H1 (cell line): ENCODE data around the gene PXK. TPM values are rescaled to one million over a fixed set of nuclear protein-coding genes. Genes with fewer than 3 reads are reported as not detected.

Experiments used
- CTCF ChIA-PET: fragments of 300-600 bp; sonication (Branson Sonifier 250); formaldehyde crosslinking; loops from one replicate; lab custom pipeline; 2021; ENCODE audit not compliant: partially characterized antibody; lab: Charles Lee
- POLR2A ChIA-PET: fragments of 300-600 bp; sonication (Branson Sonifier 250); formaldehyde crosslinking; loops from one replicate; lab custom pipeline; 2021; ENCODE audit warnings: inconsistent platforms; ENCODE audit not compliant: partially characterized antibody; lab: Charles Lee
- DNase-seq, 2 experiments: peaks; one replicate each; pipeline versions ENCODE4 v3.0.0 to v3.0.0-alpha.2; 2010 to 2022; ENCODE audit warnings: low spot score in 2 of 2, low read depth in 1 of 2, mixed read lengths in 1 of 2
- FAIRE-seq: peaks from 2 replicates; lab custom pipeline; 2011; peaks lifted over from hg19 to GRCh38; lab: Jason Lieb, UNC
- H2AFZ ChIP-seq: 2 replicates; pipeline ENCODE4 v1.8.1; 2012; ENCODE audit warnings: low read length, inconsistent platforms
- H2AK5ac ChIP-seq: 2 replicates; pipeline ENCODE4 v1.6.1; 2013; ENCODE audit warnings: low read depth, low read length
- H2BK120ac ChIP-seq: replicated peaks from 2 replicates; pipeline ENCODE3; 2013; ENCODE audit warnings: low read depth, low read length, inconsistent platforms
- H2BK12ac ChIP-seq: 2 replicates; pipeline ENCODE4 v1.6.1; 2013; ENCODE audit warnings: low read depth, low read length
- H2BK15ac ChIP-seq: 2 replicates; pipeline ENCODE4 v1.6.1; 2013; ENCODE audit warnings: low read length
- H2BK20ac ChIP-seq: 2 replicates; pipeline ENCODE4 v1.6.1; 2013; ENCODE audit warnings: low read length
- H2BK5ac ChIP-seq: 2 replicates; pipeline ENCODE4 v1.6.1; 2013; ENCODE audit warnings: low read depth, low read length
- H3K14ac ChIP-seq: 2 replicates; pipeline ENCODE4 v1.6.1; 2013; ENCODE audit warnings: inconsistent platforms; ENCODE audit not compliant: insufficient read length
- H3K18ac ChIP-seq: 2 replicates; pipeline ENCODE4 v1.6.1; 2013; ENCODE audit warnings: low read length; ENCODE audit errors: extremely low read depth
- H3K23ac ChIP-seq: 2 replicates; pipeline ENCODE4 v1.6.1; 2013; ENCODE audit warnings: inconsistent platforms; ENCODE audit not compliant: insufficient read length
- H3K23me2 ChIP-seq: 2 replicates; pipeline ENCODE4 v1.6.1; 2013; ENCODE audit warnings: low read depth, low read length
- H3K27ac ChIP-seq: 2 replicates; pipeline ENCODE4 v1.6.1; 2011; ENCODE audit warnings: low read depth, low read length, inconsistent platforms
- H3K27me3 ChIP-seq, 4 experiments: replicated peaks in 1 of 4; 1 replicate in 1 of 4; 2 replicates in 3 of 4; pipeline versions ENCODE4 v1.6.1 to v1.8.1; 2011 to 2013; ENCODE audit warnings: low read length in 3 of 4, mild to moderate bottlenecking in 3 of 4, inconsistent platforms in 2 of 4, mixed read lengths in 2 of 4, moderate library complexity in 1 of 4; ENCODE audit not compliant: control insufficient read depth in 3 of 4, insufficient read depth in 3 of 4; ENCODE audit errors: extremely low read depth in 1 of 4
- H3K36me3 ChIP-seq, 4 experiments: 2 replicates each; pipeline versions ENCODE4 v1.6.1 to v1.8.1; 2011 to 2013; ENCODE audit warnings: mild to moderate bottlenecking in 4 of 4, low read length in 3 of 4, moderate library complexity in 2 of 4, control low read depth in 1 of 4, inconsistent platforms in 1 of 4; ENCODE audit not compliant: insufficient read depth in 4 of 4, control insufficient read depth in 2 of 4
- H3K4ac ChIP-seq: replicated peaks from 2 replicates; pipeline ENCODE3; 2013; ENCODE audit warnings: low read length, low read depth, mixed read lengths, inconsistent platforms; ENCODE audit not compliant: insufficient read length
- H3K4me1 ChIP-seq, 4 experiments: replicated peaks in 1 of 4; 1 replicate in 1 of 4; 2 replicates in 3 of 4; pipeline versions ENCODE4 v1.6.1 to v1.8.1; 2011 to 2013; ENCODE audit warnings: low read length in 3 of 4, inconsistent platforms in 2 of 4, mixed read lengths in 1 of 4; ENCODE audit not compliant: insufficient read depth in 4 of 4, control insufficient read depth in 3 of 4
- H3K4me2 ChIP-seq, 2 experiments: 2 replicates each; pipeline versions ENCODE4 v1.6.1 to v1.8.1; 2011 to 2013; ENCODE audit warnings: low read depth in 2 of 2, low read length in 2 of 2, control low read depth in 1 of 2, inconsistent platforms in 1 of 2, mild to moderate bottlenecking in 1 of 2; ENCODE audit not compliant: insufficient read depth in 1 of 2
- H3K4me3 ChIP-seq, 4 experiments: fragments of 200-600, 300-600 bp in 1 of 4; sonication (generic), shearing (Covaris generic), sonication (Bioruptor Twin) in 1 of 4; 2 replicates each; pipeline versions ENCODE4 v1.5.1 to v1.8.1; 2011 to 2016; ENCODE audit warnings: low read length in 4 of 4, low read depth in 3 of 4, control low read depth in 2 of 4, inconsistent platforms in 2 of 4, mild to moderate bottlenecking in 2 of 4, mixed read lengths in 1 of 4, moderate library complexity in 1 of 4; ENCODE audit not compliant: insufficient read depth in 2 of 4; ENCODE audit errors: extremely low read depth in 1 of 4
- H3K56ac ChIP-seq: replicated peaks from 2 replicates; pipeline ENCODE3; 2013; ENCODE audit warnings: low read depth, mild to moderate bottlenecking, mixed read lengths, low read length, inconsistent platforms; ENCODE audit not compliant: insufficient read length
- H3K79me1 ChIP-seq: 2 replicates; pipeline ENCODE4 v1.6.1; 2013; ENCODE audit warnings: low read depth, low read length, control low read depth
- H3K79me2 ChIP-seq, 2 experiments: 2 replicates each; pipeline versions ENCODE4 v1.6.1 to v1.8.1; 2012 to 2013; ENCODE audit warnings: low read length in 2 of 2, mild to moderate bottlenecking in 2 of 2, inconsistent platforms in 1 of 2; ENCODE audit not compliant: insufficient read depth in 2 of 2, control insufficient read depth in 1 of 2
- H3K9ac ChIP-seq, 4 experiments: replicated peaks in 1 of 4; 1 replicate in 1 of 4; 2 replicates in 3 of 4; pipeline versions ENCODE4 v1.6.1 to v1.8.1; 2011 to 2013; ENCODE audit warnings: low read depth in 3 of 4, low read length in 3 of 4, control low read depth in 2 of 4, mild to moderate bottlenecking in 2 of 4, moderate library complexity in 2 of 4, inconsistent platforms in 1 of 4; ENCODE audit errors: extremely low read depth in 1 of 4
- H3K9me3 ChIP-seq, 2 experiments: 2 replicates each; pipeline versions ENCODE4 v1.6.1 to v1.8.1; 2012 to 2013; ENCODE audit warnings: mild to moderate bottlenecking in 2 of 2, moderate library complexity in 2 of 2, control low read depth in 1 of 2, inconsistent platforms in 1 of 2, low read depth in 1 of 2, low read length in 1 of 2, mixed read lengths in 1 of 2; ENCODE audit not compliant: insufficient read depth in 2 of 2
- H4K20me1 ChIP-seq, 2 experiments: replicated peaks in 1 of 2; 2 replicates each; pipeline versions ENCODE3 to v1.8.1; 2011 to 2013; ENCODE audit warnings: inconsistent platforms in 2 of 2, low read length in 2 of 2, mild to moderate bottlenecking in 1 of 2; ENCODE audit not compliant: insufficient read depth in 2 of 2, control insufficient read depth in 1 of 2
- H4K5ac ChIP-seq: 2 replicates; pipeline ENCODE4 v1.6.1; 2013; ENCODE audit warnings: low read length, low read depth, mixed read lengths, inconsistent platforms; ENCODE audit not compliant: insufficient read length
- H4K8ac ChIP-seq: 2 replicates; pipeline ENCODE4 v1.8.0; 2013; ENCODE audit warnings: mild to moderate bottlenecking, moderate library complexity, low read length, inconsistent platforms; ENCODE audit not compliant: insufficient read depth; ENCODE audit errors: extremely low read depth
- H4K91ac ChIP-seq: replicated peaks from 2 replicates; pipeline ENCODE3; 2013; ENCODE audit warnings: low read length, mixed read lengths, inconsistent platforms; ENCODE audit not compliant: insufficient read length
- CTCF ChIP-seq, 3 experiments: IDR thresholded peaks; 1 replicate in 2 of 3; 2 replicates in 1 of 3; pipeline versions ENCODE4 v1.5.1 to v1.6.1; 2011; ENCODE audit warnings: low read length in 3 of 3, mild to moderate bottlenecking in 3 of 3, inconsistent platforms in 2 of 3, low read depth in 1 of 3, moderate library complexity in 1 of 3; ENCODE audit not compliant: insufficient read depth in 1 of 3; ENCODE audit errors: control extremely low read depth in 1 of 3
- ZNF274 ChIP-seq: IDR thresholded peaks from 2 replicates; pipeline ENCODE4 v1.7.0; 2012; ENCODE audit warnings: low read length, borderline replicate concordance; ENCODE audit errors: extremely low read depth
- WGBS, 2 experiments: shearing (Covaris generic) in 1 of 2; methylation state at CpG; one replicate each; pipeline versions ENCODE4 v1.1.6 to v1.1.7; 2013 to 2015; ENCODE audit warnings: low lambda C conversion rate in 2 of 2, mixed read lengths in 2 of 2, inconsistent platforms in 1 of 2, low coverage in 1 of 2, missing lambda C conversion rate in 1 of 2; ENCODE audit not compliant: insufficient replicate concordance in 2 of 2, insufficient coverage in 1 of 2, insufficient read length in 1 of 2; ENCODE audit errors: extremely low coverage in 1 of 2, missing lambda C conversion rate in 1 of 2; 5-methylcytosine and 5-hydroxymethylcytosine counted together
- polyA plus RNA-seq, 7 experiments: library from polyadenylated mRNA; depleted of rRNA in 3 of 7; stranded (reverse) in 5 of 7; unstranded in 2 of 7; fragments of >200 nt in 5 of 7; fragments of 200-250 nt in 2 of 7; gene quantifications; 1 replicate in 5 of 7; 2 replicates in 1 of 7; 4 replicates in 1 of 7; pipeline versions ENCODE4 v1.2.1 to v1.2.3, GENCODE V29; 2011 to 2013; ENCODE audit warnings: missing spikeins in 2 of 7, mixed read lengths in 2 of 7
- total RNA-seq: library from RNA; stranded (reverse); fragmentation: NEBNext Ultra II Directional; extraction: Animal tissue kit (Norgen Biotek cat#: 25700); gene quantifications from 2 replicates; pipeline ENCODE4 v1.2.1, GENCODE V29; 2021

PXK gene
- total and polyA plus RNA-seq, 2 of the 8 experiments (the other 6 are each of a cell fraction or from before 2014, with no cell fraction given), result 3.5 to 7.1 TPM

GRCh38 chr3:58288011-58288728 is 44.5 kb upstream of the PXK start:
- Histone ChIP-seq H2BK20ac (no peak overlapping the region), H3K79me1 (no peaks in the 10 kb centered on the region), H3K4me3 (no peak overlapping the region), H4K20me1 (no peaks in the 10 kb centered on the region), H3K36me3 (no peaks in the 10 kb centered on the region), H3K4me1 (no peaks in the 10 kb centered on the region), H3K27ac (no peak overlapping the region), H3K18ac (no peak overlapping the region), H2AFZ (no peak overlapping the region), H3K4ac (no peak overlapping the region), H3K23me2 (peaks cover 1% of the 10 kb centered on the region; the same call in 1 of the 2 replicates), H2BK15ac (no peak overlapping the region), H3K14ac (no peak overlapping the region), H4K5ac (no peak overlapping the region), H3K79me2 (no peaks in the 10 kb centered on the region), H4K91ac (no peak overlapping the region), H3K56ac (no peak overlapping the region), H4K8ac (no peak overlapping the region), H2BK12ac (no peak overlapping the region), H3K4me2 (no peak overlapping the region), H3K23ac (no peak overlapping the region), H3K27me3 (no peaks in the 10 kb centered on the region), H3K9me3 (peaks cover 0 to 7% of the 10 kb centered on the region in 2 experiments; a peak in 1 of 4 replicates), H3K9ac (no peak overlapping the region), H2BK5ac (no peak overlapping the region), H2BK120ac (no peak overlapping the region), H2AK5ac (no peak overlapping the region)
- CTCF ChIA-PET, result interaction anchor here (0.6 to 1.5 kb wide), 7 partner anchors 12 to 280 kb away, joined by 3 to 5 read pairs (median 3); partner anchors contain the start of genes FLNB, HTD2 and RPP14
- FAIRE-seq, result no peak
- WGBS, 2 experiments, result 84% methylated on average over 4 of the region's 4 CpGs; no CpG with 5 or more reads in 1 of the 2 experiments
- DNase-seq, result no peak
- TF ChIP-seq ZNF274 (no peak), CTCF (IDR thresholded peaks at IDR 0.05; ENCODE audit: control extremely low read depth in 1 of 3, insufficient read depth in 1 of 3, low read depth in 1 of 3, low read length in 3 of 3) (peak in 1 of 3 experiments; percentile 8; a peak in 1 of 4 replicates)
- POLR2A ChIA-PET, result no interaction called here
